Gastroesophageal sphincter (tissue), 3 donors: ENCODE data around the gene TSPAN10.

Source experiments
- EP300 ChIP-seq: sonication (generic); formaldehyde crosslinking; IDR thresholded peaks from one replicate; pipeline ENCODE4 v1.6.1; 2017; ENCODE audit warnings: antibody characterized with exemption, mild to moderate bottlenecking
- POLR2A ChIP-seq, 2 donors: fragments of 450-650 bp; IDR thresholded peaks; one replicate each; pipeline ENCODE4 v1.6.1; 2017; ENCODE audit warnings: antibody characterized with exemption in 2 of 2, mild to moderate bottlenecking in 2 of 2, moderate library complexity in 1 of 2
- POLR2AphosphoS5 ChIP-seq: sonication (generic); formaldehyde crosslinking; IDR thresholded peaks from one replicate; pipeline ENCODE4 v1.6.1; 2017; ENCODE audit warnings: antibody characterized with exemption
- TF ChIP-seq, protein P1 (sequence below), 4 experiments: fragments of 200-600 bp in 2 of 4; fragments of 450-650 bp in 2 of 4; sonication (generic) in 1 of 4; IDR thresholded peaks; one replicate each; pipeline ENCODE4 v1.5.1; 2017 to 2019; ENCODE audit warnings: antibody characterized with exemption in 4 of 4, mild to moderate bottlenecking in 2 of 4, moderate library complexity in 2 of 4

DNA sequence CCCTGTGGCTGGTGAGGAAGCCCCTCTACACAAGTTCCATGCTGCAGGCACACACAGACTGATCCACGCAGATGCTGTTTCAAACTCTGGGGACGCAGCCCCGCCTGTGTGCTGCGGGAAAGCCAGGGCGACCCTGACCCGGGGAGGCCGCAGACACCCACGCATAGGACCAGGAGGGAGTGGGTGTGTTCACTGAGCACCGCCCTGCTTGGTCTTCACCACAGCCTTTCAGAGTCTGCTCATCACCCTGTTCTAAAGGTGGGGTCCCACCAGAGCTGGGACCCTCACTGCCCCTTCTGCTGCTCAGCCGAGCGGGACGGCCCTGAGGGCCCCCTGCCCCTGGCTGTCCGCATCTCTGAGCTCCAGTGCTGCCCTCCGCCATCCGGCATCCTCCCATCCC, 7.5 kb downstream of the TSPAN10 start:
- TF ChIP-seq, protein P1, sequence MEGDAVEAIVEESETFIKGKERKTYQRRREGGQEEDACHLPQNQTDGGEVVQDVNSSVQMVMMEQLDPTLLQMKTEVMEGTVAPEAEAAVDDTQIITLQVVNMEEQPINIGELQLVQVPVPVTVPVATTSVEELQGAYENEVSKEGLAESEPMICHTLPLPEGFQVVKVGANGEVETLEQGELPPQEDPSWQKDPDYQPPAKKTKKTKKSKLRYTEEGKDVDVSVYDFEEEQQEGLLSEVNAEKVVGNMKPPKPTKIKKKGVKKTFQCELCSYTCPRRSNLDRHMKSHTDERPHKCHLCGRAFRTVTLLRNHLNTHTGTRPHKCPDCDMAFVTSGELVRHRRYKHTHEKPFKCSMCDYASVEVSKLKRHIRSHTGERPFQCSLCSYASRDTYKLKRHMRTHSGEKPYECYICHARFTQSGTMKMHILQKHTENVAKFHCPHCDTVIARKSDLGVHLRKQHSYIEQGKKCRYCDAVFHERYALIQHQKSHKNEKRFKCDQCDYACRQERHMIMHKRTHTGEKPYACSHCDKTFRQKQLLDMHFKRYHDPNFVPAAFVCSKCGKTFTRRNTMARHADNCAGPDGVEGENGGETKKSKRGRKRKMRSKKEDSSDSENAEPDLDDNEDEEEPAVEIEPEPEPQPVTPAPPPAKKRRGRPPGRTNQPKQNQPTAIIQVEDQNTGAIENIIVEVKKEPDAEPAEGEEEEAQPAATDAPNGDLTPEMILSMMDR (IDR thresholded peaks at IDR 0.05) = no peak
- no peak for TF ChIP-seq POLR2AphosphoS5
- no peak for TF ChIP-seq POLR2A (IDR thresholded peaks at IDR 0.05)
- no peak for TF ChIP-seq EP300
